Kasumi-1 (cell line): ENCODE measurements around the gene CACNA1A.
"Not testable (repeated sequence)": the region's sequence is repeated elsewhere in the genome, so short reads cannot be mapped to it uniquely, and the experiment has no call there.

Source experiments
- DNase-seq, 2 experiments: peaks; one replicate each; lab custom pipeline; 2025; lab: John Stamatoyannopoulos, UW

CACNA1A gene

GRCh38 chr19:13506471-13506820 is at the start of gene CACNA1A:
Gene CACNA1A, minus strand, starts transcription at chr19:13506479. Its CDS starts 255 bp downstream, at chr19:13506224.
- DNase-seq = no peak

DNA sequence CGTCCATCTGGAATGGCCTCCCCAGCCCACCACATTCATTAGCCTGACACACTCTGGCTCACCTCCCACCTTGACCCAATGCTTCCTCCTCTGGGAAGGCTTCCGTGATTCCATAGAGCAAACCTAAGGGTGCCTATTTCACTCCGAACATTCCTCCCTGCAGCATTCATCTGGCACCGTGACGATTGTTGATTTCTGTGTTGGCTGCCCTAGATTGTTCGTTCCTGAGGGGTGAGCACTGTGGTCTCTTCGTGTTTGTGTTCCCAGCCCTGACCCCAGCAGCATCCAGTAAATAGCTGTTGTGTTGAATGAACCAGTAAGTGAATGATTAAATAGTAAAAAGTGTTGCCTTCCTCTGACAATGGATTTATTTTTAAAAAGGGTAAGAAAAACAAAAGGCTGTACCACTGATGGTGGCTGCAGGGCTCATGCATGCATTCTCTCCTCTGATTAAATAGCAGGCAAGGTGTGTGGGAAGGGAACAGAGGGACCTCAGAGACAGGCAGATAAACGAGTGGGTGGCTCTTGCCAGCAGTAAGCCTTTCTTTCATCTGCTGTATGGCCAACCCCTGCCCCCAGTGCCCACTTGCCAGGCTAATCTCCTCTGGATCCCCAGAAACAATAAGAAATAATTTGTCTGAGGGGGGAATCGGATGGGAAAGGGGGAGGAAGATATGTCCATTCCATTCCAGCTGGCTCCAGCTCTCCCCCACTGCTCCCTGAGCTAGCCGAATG is 48.4 kb upstream of the CACNA1A start:
- no peak for DNase-seq

- no peak for DNase-seq
Measured at GRCh38 chr19:13553880-13554400, 47.7 kb upstream of the CACNA1A start.

- no peak for DNase-seq
Measured at GRCh38 chr19:13548131-13548530, 41.9 kb upstream of the CACNA1A start.

- no peak for DNase-seq
Measured at GRCh38 chr19:13547102-13547501, 40.8 kb upstream of the CACNA1A start.

DNA sequence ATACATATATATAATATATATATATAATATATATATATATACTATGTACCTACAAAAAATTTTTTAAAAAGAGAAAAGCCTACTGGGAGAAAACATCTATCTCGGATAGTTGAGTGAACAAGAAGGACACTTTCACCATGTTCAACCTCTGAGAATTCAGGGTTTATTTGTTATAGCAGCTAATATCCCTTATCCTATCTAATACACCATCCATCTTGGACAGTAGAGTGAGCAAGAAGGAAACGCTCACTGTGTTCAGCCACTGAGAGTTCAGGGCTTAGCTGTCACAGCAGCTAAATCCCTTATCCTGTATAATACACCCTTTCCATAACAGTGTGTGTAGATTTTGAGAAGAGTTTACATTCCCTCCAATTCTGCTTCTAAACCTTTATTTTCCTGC is 38.1 kb upstream of the CACNA1A start:
- no peak for DNase-seq

DNA sequence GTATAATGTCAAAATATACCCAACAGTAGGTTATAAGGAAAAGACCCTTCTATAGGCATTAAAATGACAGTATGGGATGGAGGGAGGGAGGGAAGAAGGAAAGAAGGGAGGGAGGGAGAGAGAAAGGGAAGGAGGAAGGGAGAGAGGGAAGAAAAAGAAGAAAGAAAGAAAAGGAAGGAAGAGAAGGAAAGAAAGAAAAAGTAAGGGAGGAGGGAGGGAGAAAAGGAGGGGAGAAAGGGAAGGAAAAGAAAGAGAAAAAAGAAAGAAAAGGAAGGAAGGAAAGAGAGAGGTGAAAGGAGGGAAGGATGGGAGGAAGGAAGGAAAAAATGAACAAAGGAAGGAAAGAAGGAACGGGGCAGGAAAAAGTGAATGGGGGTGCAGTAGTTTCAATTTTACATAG is 35.3 kb upstream of the CACNA1A start:
- DNase-seq = no peak

DNA sequence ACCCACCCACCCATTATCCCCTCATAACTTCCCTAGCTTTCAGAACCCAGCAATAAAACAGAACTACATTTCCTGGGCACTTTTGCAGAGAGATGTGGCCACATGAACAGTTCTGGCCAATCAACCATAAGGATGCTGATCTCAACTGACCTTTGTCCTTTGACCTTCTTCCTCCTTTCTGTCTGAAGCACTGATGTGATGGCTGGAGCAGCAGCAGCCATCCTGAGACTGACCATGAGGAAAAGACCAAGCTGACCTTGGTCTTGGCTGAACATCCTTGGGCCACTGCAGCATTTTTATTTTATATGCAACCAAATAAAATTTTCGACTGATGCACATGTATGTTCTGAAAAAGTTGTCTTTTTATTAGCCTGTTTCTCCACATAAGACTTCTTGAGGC is 33.1 kb upstream of the CACNA1A start:
- no peak for DNase-seq

DNA sequence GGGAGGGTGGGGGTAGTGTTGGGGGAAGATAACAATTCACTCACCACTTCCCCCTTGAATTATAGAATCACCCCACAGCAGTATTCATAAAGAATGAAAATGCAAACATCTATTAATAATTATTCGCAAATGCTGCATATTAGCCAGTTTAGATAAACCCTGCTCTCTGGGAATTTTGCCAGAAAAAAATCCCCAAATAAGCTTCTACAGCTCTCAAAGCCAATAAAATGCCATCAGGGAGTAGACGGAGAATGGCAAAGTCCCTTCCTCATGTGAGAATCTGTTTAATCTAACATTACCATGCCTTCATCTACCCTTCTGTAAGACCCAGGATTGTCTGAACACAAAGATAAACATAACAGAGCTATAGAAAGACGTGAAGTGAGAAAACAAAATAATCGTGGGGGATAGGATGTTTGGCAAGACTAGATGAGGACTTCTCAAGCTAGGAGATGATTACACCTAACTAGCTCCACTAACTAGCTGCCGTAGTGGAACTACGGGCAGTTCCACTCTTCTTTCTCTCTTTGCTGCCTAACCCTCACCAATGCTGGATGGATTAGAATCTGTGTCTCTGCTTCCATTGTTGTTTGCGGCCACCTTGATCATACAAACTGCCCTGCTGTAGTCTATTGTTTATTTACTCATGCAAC is 32.4 kb upstream of the CACNA1A start:
- no peak for DNase-seq

- DNase-seq = no peak
Measured at GRCh38 chr19:13537454-13537853, 31.2 kb upstream of the CACNA1A start.

DNA sequence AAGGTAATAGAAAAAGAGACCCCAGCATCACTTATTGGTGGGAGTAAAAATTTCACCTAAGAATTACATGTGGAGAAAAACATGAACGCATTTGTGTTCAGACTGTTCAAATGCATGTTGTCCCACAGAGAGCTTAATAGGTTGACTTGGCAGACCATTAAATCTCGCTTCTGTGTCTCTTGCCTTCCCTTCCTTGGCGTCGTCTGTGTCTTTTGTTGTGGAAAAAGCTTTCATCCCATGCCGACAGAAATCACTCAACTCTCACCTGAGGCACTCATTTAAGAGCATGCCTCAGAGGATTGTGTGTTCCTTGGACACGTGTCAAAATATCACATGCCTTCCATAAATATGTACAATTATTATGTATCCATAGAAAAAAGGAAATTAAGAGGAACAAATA is 24.4 kb upstream of the CACNA1A start:
- no peak for DNase-seq

GRCh38 chr19:13529721-13530120 is 23.4 kb upstream of the CACNA1A start:
- not testable (repeated sequence) for DNase-seq

DNA sequence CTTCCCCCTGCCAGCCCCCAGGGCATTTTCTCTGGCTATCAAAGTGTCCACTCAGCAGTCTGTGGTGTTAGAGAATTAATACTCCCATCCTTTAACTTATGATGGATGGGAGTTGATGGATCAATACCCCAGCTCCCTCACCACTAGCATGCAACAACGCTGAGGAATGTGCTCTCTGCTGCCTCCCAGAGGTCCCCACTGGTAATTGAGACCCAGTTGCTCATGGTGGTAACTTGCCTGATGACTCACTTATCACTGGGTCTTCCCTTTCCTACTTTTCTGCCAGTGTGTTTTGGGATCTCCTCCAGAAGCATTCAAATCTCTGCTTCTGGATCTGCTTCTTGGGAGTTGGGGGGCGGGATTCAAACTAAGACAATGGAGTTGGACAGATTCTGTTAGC is 20.3 kb upstream of the CACNA1A start:
- DNase-seq = no peak

GRCh38 chr19:13521066-13521465 is 14.8 kb upstream of the CACNA1A start:
- DNase-seq = no peak

DNA sequence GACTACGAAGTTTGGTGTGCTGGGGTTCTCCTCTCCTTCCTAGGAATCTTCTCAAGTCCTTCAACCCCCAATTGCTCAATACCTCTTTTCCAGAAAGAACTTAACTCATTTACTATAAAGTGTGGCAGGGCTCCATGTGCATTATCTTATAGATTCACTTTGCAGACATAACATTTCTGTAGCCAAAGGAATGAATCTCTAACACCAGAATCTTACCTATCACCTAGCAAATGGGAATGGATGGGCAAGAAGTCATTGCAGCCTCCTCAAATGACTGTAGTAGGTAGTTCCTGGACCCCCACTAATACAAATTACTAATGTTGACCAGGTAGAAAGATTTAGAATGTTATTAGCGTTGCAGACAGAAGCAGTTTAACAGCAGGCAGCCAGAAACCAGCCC is 5.7 kb upstream of the CACNA1A start:
- DNase-seq = no peak

GRCh38 chr19:13507053-13507611 is 853 bp upstream of the CACNA1A start:
- DNase-seq = no peak

DNA sequence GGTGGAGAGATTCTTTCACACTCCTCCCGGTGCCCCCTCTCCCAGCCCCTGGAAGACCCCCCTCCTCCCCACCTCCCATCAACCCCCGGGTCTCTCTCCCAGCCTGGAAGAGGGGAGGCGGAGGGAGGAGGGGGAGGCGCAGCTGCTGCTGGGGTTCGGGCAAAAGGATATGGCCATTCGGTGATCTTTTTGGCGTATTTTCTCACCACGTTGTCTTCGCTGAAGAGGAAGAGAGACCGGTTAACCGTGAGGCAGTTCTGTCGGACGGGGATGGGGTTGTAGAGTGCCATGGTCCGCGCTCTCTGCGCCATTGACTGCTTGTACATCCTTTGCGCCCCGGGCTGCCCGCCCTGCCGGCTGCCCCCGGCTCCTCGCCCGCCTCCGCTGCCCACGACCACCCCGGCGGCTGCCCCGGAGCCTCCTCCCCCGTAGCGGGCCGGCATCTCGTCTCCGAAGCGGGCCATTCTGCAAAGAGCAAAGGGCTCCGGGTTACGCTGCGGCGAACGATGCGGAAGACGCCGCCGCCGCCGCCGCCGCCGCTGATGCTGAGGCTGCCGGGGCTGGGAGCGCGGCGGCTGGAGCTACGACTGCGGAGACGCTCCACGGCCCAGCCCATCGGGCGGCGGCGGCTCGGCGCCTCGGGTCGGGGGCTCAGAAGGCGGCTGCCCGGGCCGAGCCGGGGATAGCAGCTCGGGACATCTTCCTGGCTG is 363 bp downstream of the CACNA1A start:
- DNase-seq = no peak

DNA sequence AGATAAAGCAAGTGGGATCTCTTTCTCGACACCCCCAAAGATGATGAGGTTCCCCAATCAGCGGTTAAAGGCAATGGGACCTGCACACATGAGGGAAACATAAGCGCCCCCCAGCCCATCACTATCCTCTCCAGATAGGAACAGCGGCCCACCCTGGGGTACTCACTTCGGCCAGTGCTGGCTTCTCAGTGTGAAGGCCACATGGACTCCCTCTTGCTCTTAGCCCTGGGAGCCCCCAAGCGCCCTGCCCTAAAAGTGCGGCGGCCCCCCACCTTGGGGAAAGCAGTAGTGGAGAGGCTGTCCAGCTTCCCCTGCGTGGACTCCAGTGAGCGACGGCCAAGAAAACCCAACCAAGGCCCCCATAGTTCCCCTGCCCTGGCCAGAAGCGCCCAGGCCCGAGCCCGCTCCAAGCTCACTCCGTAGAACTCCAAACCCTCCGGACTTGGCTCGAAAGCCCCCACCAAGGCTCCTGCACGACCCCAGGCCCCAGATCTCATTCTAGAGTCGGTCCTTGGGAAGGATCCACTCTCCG is 1.0 kb downstream of the CACNA1A start:
- no peak for DNase-seq

DNA sequence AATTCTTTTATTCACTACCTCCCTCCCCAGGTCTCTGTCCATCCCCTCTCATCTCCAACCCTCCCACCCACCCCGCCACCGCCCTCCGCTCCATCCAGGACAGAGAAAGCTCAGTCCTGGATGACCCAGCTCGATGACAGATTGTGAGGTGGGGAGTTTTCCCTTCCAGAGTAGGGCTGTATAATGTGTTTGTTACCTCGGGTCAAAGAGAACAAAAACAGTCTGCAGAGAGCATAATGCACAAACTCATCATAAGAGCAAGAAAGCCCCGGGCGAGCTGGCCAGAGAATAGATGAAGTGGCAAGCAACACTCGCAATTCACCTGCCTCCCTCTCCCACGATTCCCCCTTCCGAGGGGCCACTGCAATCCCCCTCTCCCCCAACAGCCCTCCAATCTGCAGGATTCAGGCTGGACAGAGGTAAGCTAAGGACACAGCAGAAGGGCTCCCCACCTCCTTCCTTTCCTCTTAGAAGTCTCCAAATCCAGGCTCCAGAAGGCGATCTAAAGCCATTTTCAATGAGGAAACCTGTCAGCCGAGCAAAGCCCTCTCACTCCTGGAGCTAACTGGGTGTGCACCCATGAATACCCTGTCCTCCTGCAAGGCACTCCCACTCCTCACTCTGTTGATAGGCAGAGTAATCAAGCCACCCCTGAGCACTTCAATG is 2.6 kb downstream of the CACNA1A start:
- DNase-seq = no peak

DNA sequence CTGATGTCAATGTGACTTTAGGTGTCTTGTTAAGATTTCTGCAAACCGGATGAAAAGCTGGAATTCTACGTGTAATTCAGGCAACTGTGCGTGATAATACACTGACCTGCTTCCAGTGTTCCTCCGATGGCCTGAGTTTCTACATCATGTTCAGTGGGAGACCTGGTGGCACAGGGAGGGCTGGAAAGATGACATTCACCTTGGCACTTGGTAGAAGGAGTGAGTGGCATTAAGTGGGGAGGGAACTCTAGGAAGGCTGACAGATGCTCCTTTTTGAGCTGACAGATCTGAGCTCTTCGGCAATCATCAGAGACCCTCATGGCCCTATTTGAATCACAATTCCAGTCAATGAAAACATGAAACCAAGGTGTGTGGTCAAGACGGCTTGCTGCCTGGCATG is 4.0 kb downstream of the CACNA1A start:
- no peak for DNase-seq

DNA sequence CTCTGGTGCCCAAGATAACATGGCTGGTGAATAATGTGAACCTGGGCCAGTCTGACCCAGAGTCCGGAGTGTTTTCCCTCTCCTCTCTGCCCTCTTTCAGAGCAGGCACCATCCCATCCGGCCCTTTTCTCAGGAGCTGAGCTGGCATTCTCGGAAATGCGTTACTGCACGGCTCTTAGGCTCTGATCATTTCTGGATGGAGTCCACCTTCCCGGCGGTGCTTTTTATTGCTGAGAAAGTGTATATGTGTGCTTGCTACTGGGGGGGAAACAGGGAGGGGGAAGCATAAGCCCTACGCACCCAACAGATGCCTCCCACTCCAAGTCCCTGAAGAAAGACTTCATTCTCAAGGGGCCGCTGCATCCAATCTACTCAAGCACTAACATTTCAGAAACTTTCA is 6.6 kb downstream of the CACNA1A start:
- no peak for DNase-seq
